K562 (cell line): Measurements from ENCODE around the gene ARHGAP26. TPM values are rescaled to one million over a fixed set of nuclear protein-coding genes. Genes with fewer than 3 reads are reported as not detected.
A peak's percentile ranks its signal among the peaks of the same experiment; 100 is the strongest.

Source experiments
- ATAC-seq: fragments of 200-7000 bp; cut with Tn5 transposase; 3 replicates; pipeline ENCODE4 v1.9.1; 2020; ENCODE audit warnings: moderate library complexity
- BruUV-seq: library from RNA; stranded (reverse); fragments of 400-500 nt; replicated peaks from 2 replicates; lab custom pipeline; 2021; lab: Mats Ljungman, UMichigan
- CTCF ChIA-PET: fragments of 300-600 bp; formaldehyde crosslinking; extraction: SDS; loops from one replicate; lab custom pipeline; 2021; ENCODE audit warnings: low intra/inter-chr PET ratio; lab: Yijun Ruan, JAX
- POLR2A ChIA-PET: fragments of 300-600, 350-650 bp; sonication (Branson Sonifier 250); formaldehyde crosslinking; extraction: SDS; loops from one replicate; lab custom pipeline; 2021; ENCODE audit warnings: antibody characterized with exemption, inconsistent platforms; lab: Yijun Ruan, JAX
- DNase-seq, 4 experiments: peaks; one replicate each; pipeline versions ENCODE4 v3.0.0 to v3.0.0-alpha.2; 2011 to 2018; ENCODE audit warnings: low spot score in 3 of 4, mixed read lengths in 3 of 4; ENCODE audit errors: extremely low read depth in 1 of 4
- FAIRE-seq: peaks from 2 replicates; lab custom pipeline; 2011; peaks lifted over from hg19 to GRCh38; lab: Jason Lieb, UNC
- H2AFZ ChIP-seq: 2 replicates; pipeline ENCODE4 v1.6.0; 2011; ENCODE audit warnings: low read depth, low read length, control low read depth, inconsistent platforms
- H3K27ac ChIP-seq: fragments of 200-600 bp; 3 replicates; pipeline ENCODE4 v1.8.0; 2011; ENCODE audit warnings: low read depth, mild to moderate bottlenecking, control low read depth, inconsistent platforms, low read length, moderate library complexity, mixed read lengths; ENCODE audit errors: extremely low read depth
- H3K27me3 ChIP-seq, 2 experiments: fragments of 300-600 bp in 1 of 2; 2 replicates in 1 of 2; 3 replicates in 1 of 2; pipeline versions ENCODE4 v1.6.0 to v1.8.0; 2011; ENCODE audit warnings: inconsistent platforms in 2 of 2, low read length in 2 of 2, mild to moderate bottlenecking in 1 of 2, mixed read lengths in 1 of 2, moderate library complexity in 1 of 2; ENCODE audit not compliant: control insufficient read depth in 2 of 2, insufficient read depth in 2 of 2
- H3K36me3 ChIP-seq: fragments of 300-600 bp; 3 replicates; pipeline ENCODE4 v1.8.0; 2011; ENCODE audit warnings: mild to moderate bottlenecking, low read length, inconsistent platforms; ENCODE audit not compliant: control insufficient read depth, insufficient read depth
- H3K4me1 ChIP-seq, 2 experiments: fragments of 200-600 bp in 1 of 2; replicated peaks in 1 of 2; 2 replicates in 1 of 2; 3 replicates in 1 of 2; pipeline versions ENCODE4 v1.5.1 to v1.8.0; 2011; ENCODE audit warnings: inconsistent platforms in 2 of 2, low read length in 2 of 2, mild to moderate bottlenecking in 1 of 2, mixed read lengths in 1 of 2, moderate library complexity in 1 of 2; ENCODE audit not compliant: control insufficient read depth in 2 of 2, insufficient read depth in 2 of 2
- H3K4me2 ChIP-seq: 2 replicates; pipeline ENCODE4 v1.6.1; 2011; ENCODE audit warnings: low read length, control low read depth, inconsistent platforms, mixed read lengths; ENCODE audit not compliant: insufficient read depth
- H3K4me3 ChIP-seq: fragments of 200-600 bp; sonication (generic), shearing (Covaris generic); 2 replicates; pipeline ENCODE4 v1.5.1; 2016; ENCODE audit warnings: control low read depth, inconsistent platforms
- H3K79me2 ChIP-seq: fragments of 200-600 bp; 3 replicates; pipeline ENCODE4 v1.8.0; 2011; ENCODE audit warnings: low read length, inconsistent platforms; ENCODE audit not compliant: control insufficient read depth, insufficient read depth
- H3K9ac ChIP-seq, 2 experiments: 2 replicates each; pipeline versions ENCODE4 v1.6.0 to v1.6.1; 2011; ENCODE audit warnings: low read depth in 2 of 2, low read length in 2 of 2, control low read depth in 1 of 2, inconsistent platforms in 1 of 2, mild to moderate bottlenecking in 1 of 2, mixed read lengths in 1 of 2; ENCODE audit not compliant: insufficient read depth in 1 of 2
- H3K9me1 ChIP-seq: one replicate; pipeline ENCODE4 v1.6.0; 2011; ENCODE audit warnings: inconsistent platforms, mild to moderate bottlenecking, low read length, moderate library complexity; ENCODE audit not compliant: control insufficient read depth, insufficient read depth
- H3K9me3 ChIP-seq: replicated peaks from 2 replicates; pipeline ENCODE4 v1.5.1; 2011; ENCODE audit warnings: low read depth, low read length, inconsistent platforms; ENCODE audit not compliant: control insufficient read depth, insufficient read depth
- H4K20me1 ChIP-seq: replicated peaks from 2 replicates; pipeline ENCODE4 v1.6.1; 2011; ENCODE audit warnings: low read length, inconsistent platforms, mixed read lengths; ENCODE audit not compliant: control insufficient read depth, insufficient read depth
- BMI1 ChIP-seq: fragments of 150-350 bp; IDR thresholded peaks from 2 replicates; pipeline ENCODE4 v1.6.1; 2014; ENCODE audit warnings: low read length
- WGBS: fragments of 100-300 bp; shearing (Covaris generic); methylation state at CpG from one replicate; pipeline ENCODE4 v1.1.6; 2016; ENCODE audit warnings: low coverage, mixed read lengths; ENCODE audit not compliant: insufficient coverage; ENCODE audit errors: missing lambda C conversion rate; 5-methylcytosine and 5-hydroxymethylcytosine counted together
- in situ Hi-C: fragments of 300-500 bp; cut with MboI; formaldehyde crosslinking; loops from 4 replicates; pipeline ENCODE4 v1.15.0; 2018; ENCODE audit warnings: inconsistent platforms, mixed read lengths
- intact Hi-C: fragments of 100-400 bp; cut with micrococcal nuclease; formaldehyde crosslinking; loops from 2 replicates; pipeline ENCODE4 v1.14.2; 2022
- polyA plus RNA-seq, 8 experiments: library from polyadenylated mRNA; depleted of rRNA in 4 of 8; stranded (reverse) in 5 of 8; unstranded in 3 of 8; fragments of >200 nt; fragmentation: Nextera tagmentation in 2 of 8; fragmentation: Illumina TruSeq in 1 of 8; extraction: Ambion mirVana in 2 of 8; extraction: Trizol in 1 of 8; gene quantifications; 2 replicates each; pipeline versions ENCODE4 v1.2.1 to v1.2.3, GENCODE V29; 2011 to 2014; ENCODE audit warnings: inconsistent platforms in 1 of 8, missing spikeins in 1 of 8
- total RNA-seq, 7 experiments: library from RNA; depleted of rRNA in 6 of 7; stranded (reverse); fragments of >200 nt in 6 of 7; fragmentation: Illumina TruSeq in 2 of 7; extraction: Trizol in 2 of 7; gene quantifications; 2 replicates each; pipeline versions ENCODE4 v1.2.1 to v1.2.3, GENCODE V29; 2011 to 2021; ENCODE audit warnings: low replicate concordance in 1 of 7
- TF ChIP-seq, protein P1 (sequence below): fragments of 250-450 bp; sonication (Bioruptor Pico); IDR thresholded peaks from 2 replicates; pipeline ENCODE4 v1.8.0; 2022; ENCODE audit warnings: moderate library complexity, mild to moderate bottlenecking, inconsistent platforms
- TF ChIP-seq, protein P2 (sequence below): fragments of 250-450 bp; sonication (Bioruptor Pico); IDR thresholded peaks from 2 replicates; pipeline ENCODE4 v1.8.0; 2022; ENCODE audit warnings: inconsistent platforms, mild to moderate bottlenecking, moderate library complexity, borderline replicate concordance
- TF ChIP-seq, protein P3 (sequence below), 2 experiments: IDR thresholded peaks in 1 of 2; conservative IDR thresholded peaks in 1 of 2; 2 replicates each; pipeline ENCODE4 v1.6.1; 2016; ENCODE audit warnings: low read depth in 2 of 2, mild to moderate bottlenecking in 1 of 2, missing compliant biosample characterization in 1 of 2, missing genetic modification characterization in 1 of 2, moderate library complexity in 1 of 2

ARHGAP26 gene
- total and polyA plus RNA-seq, 9 of the 15 experiments (the other 6 are each of a cell fraction or from before 2014, with no cell fraction given): 0.13 to 1.1 (median 0.55) TPM

DNA sequence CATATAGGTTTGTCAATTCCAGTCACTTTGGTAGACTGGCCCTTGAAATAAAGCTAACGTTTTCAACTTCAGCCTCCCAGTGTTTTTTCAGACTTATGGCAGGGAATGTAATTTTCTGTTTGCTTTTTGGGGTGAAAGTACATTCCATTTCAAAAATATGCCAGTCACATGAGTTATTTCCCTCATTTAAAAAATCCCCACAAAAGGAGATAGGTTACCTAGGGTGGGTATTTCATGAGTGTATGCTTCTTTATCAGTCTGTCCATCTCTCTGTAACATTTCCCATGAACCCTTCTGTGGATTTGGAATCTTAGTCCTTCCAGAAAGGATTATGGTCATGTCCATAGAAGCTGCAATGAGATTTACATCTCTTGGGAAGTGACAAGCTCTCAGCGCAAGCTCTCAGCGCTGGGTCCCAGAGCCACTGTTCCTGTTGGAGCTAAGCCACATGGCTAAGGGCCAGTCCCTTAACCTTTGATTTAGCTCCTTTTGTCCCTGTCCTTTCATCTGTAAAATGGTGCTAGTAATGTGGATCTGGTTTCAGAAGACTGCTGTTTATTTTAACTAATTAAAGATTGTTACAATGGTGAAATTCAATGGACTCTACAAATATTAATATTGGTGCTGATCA is 338.4 kb downstream of the ARHGAP26 start:
- Histone ChIP-seq H3K9ac (no peak overlapping the region), H3K27ac (no peak overlapping the region), H3K4me1 (no peaks in the 10 kb centered on the region), H4K20me1 (no peaks in the 10 kb centered on the region), H3K27me3 (no peaks in the 10 kb centered on the region), H3K9me3 (no peaks in the 10 kb centered on the region), H2AFZ (no peak overlapping the region), H3K4me2 (no peak overlapping the region), H3K36me3 (no peaks in the 10 kb centered on the region), H3K9me1 (no peaks in the 10 kb centered on the region), H3K79me2 (no peaks in the 10 kb centered on the region), H3K4me3 (no peak overlapping the region)
- ChIA-PET POLR2A (interaction anchor here (0.5 to 1.3 kb wide), 4 partner anchors 19 to 1074 kb away, joined by 3 read pairs; no protein-coding TSS in a partner anchor), CTCF (no interaction called here)
- TF ChIP-seq BMI1: no peak
- TF ChIP-seq, protein P1, sequence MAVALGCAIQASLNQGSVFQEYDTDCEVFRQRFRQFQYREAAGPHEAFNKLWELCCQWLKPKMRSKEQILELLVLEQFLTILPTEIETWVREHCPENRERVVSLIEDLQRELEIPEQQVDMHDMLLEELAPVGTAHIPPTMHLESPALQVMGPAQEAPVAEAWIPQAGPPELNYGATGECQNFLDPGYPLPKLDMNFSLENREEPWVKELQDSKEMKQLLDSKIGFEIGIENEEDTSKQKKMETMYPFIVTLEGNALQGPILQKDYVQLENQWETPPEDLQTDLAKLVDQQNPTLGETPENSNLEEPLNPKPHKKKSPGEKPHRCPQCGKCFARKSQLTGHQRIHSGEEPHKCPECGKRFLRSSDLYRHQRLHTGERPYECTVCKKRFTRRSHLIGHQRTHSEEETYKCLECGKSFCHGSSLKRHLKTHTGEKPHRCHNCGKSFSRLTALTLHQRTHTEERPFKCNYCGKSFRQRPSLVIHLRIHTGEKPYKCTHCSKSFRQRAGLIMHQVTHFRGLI (CRISPR knock-in tag): no peak
- TF ChIP-seq, protein P2, sequence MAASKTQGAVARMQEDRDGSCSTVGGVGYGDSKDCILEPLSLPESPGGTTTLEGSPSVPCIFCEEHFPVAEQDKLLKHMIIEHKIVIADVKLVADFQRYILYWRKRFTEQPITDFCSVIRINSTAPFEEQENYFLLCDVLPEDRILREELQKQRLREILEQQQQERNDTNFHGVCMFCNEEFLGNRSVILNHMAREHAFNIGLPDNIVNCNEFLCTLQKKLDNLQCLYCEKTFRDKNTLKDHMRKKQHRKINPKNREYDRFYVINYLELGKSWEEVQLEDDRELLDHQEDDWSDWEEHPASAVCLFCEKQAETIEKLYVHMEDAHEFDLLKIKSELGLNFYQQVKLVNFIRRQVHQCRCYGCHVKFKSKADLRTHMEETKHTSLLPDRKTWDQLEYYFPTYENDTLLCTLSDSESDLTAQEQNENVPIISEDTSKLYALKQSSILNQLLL (CRISPR knock-in tag): no peak
- TF ChIP-seq, protein P3, sequence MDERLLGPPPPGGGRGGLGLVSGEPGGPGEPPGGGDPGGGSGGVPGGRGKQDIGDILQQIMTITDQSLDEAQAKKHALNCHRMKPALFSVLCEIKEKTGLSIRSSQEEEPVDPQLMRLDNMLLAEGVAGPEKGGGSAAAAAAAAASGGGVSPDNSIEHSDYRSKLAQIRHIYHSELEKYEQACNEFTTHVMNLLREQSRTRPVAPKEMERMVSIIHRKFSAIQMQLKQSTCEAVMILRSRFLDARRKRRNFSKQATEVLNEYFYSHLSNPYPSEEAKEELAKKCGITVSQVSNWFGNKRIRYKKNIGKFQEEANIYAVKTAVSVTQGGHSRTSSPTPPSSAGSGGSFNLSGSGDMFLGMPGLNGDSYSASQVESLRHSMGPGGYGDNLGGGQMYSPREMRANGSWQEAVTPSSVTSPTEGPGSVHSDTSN (CRISPR knock-in tag; IDR thresholded peaks at IDR 0.05; ENCODE audit: low read depth): no peak
- TF ChIP-seq, protein P3 (tag; conservative IDR thresholded peaks at IDR 0.05; ENCODE audit: low read depth): peak; percentile 23; the same call in 1 of the 2 replicates
- ATAC-seq (no peak), FAIRE-seq (no peak), DNase-seq (no peak)
- in situ Hi-C loops (no loop called here), intact Hi-C loops (loop anchor here (5.0 kb wide), 1 partner anchor 719 kb away; no protein-coding TSS in a partner anchor)
- BruUV-seq: no TSS peak
- 0% methylated on average over 3 of the region's 3 CpGs for WGBS
